Neural progenitor cell (in vitro differentiated cells): ENCODE data around the gene HIP1R. TPM values are rescaled to one million over a fixed set of nuclear protein-coding genes. Genes with fewer than 3 reads are reported as not detected.

ENCODE experiments used
- DNase-seq: peaks from one replicate; pipeline ENCODE4 v3.0.0-alpha.2; 2016; ENCODE audit warnings: low spot score
- H2AFZ ChIP-seq: fragments of 200-600 bp; sonication (generic); replicated peaks from 2 replicates; pipeline ENCODE4 v1.6.1; 2016; ENCODE audit warnings: antibody characterized with exemption
- H3F3A ChIP-seq: fragments of 200-600 bp; sonication (generic); 2 replicates; pipeline ENCODE4 v1.6.1; 2016; ENCODE audit warnings: antibody characterized with exemption, low read depth
- H3K27ac ChIP-seq: fragments of 200-600 bp; sonication (generic); 2 replicates; pipeline ENCODE4 v1.5.1; 2016; ENCODE audit warnings: mild to moderate bottlenecking
- H3K27me3 ChIP-seq: fragments of 200-600 bp; sonication (generic); 2 replicates; pipeline ENCODE4 v1.6.1; 2016; ENCODE audit warnings: mild to moderate bottlenecking, moderate library complexity
- H3K36me3 ChIP-seq: fragments of 200-600 bp; sonication (generic); 2 replicates; pipeline ENCODE4 v1.5.1; 2016
- H3K4me1 ChIP-seq: fragments of 200-600 bp; sonication (generic); 2 replicates; pipeline ENCODE4 v1.6.1; 2016; ENCODE audit warnings: mixed run types
- H3K4me2 ChIP-seq: fragments of 200-600 bp; sonication (generic); 2 replicates; pipeline ENCODE4 v1.6.1; 2016
- H3K4me3 ChIP-seq: fragments of 200-600 bp; sonication (generic); 2 replicates; pipeline ENCODE4 v1.5.1; 2016
- H3K79me2 ChIP-seq: fragments of 200-600 bp; sonication (generic); 2 replicates; pipeline ENCODE4 v1.6.1; 2016; ENCODE audit warnings: low read depth
- H3K9ac ChIP-seq: fragments of 200-600 bp; sonication (generic); 2 replicates; pipeline ENCODE4 v1.6.1; 2016
- H3K9me3 ChIP-seq: fragments of 200-600 bp; sonication (generic); 2 replicates; pipeline ENCODE4 v1.5.1; 2016; ENCODE audit warnings: low read depth
- H4K20me1 ChIP-seq: fragments of 200-600 bp; sonication (generic); 2 replicates; pipeline ENCODE4 v1.6.1; 2016; ENCODE audit warnings: low read depth
- H3K27ac Mint-ChIP-seq: 3 replicates; pipeline ENCODE4 v1.8.0; 2021; ENCODE audit warnings: mixed read lengths
- H3K27me3 Mint-ChIP-seq: 2 replicates; pipeline ENCODE4 v1.8.0; 2022; ENCODE audit warnings: low read depth, mild to moderate bottlenecking, inconsistent platforms, moderate library complexity, mixed read lengths; ENCODE audit not compliant: insufficient read depth
- H3K36me3 Mint-ChIP-seq: 3 replicates; pipeline ENCODE4 v1.8.0; 2021; ENCODE audit warnings: mixed read lengths
- H3K4me1 Mint-ChIP-seq: 3 replicates; pipeline ENCODE4 v1.8.0; 2021; ENCODE audit warnings: mixed read lengths
- H3K4me3 Mint-ChIP-seq: 3 replicates; pipeline ENCODE4 v1.8.0; 2021; ENCODE audit warnings: mild to moderate bottlenecking, moderate library complexity, mixed read lengths
- H3K9me3 Mint-ChIP-seq: 3 replicates; pipeline ENCODE4 v1.8.0; 2020; ENCODE audit warnings: mixed read lengths
- EZH2 ChIP-seq: fragments of 200-600 bp; sonication (generic); IDR thresholded peaks from 2 replicates; pipeline ENCODE4 v1.6.1; 2017; ENCODE audit warnings: antibody characterized with exemption, mild to moderate bottlenecking, moderate library complexity
- EZH2phosphoT487 ChIP-seq: fragments of 200-600 bp; sonication (generic); IDR thresholded peaks from 2 replicates; pipeline ENCODE4 v1.6.1; 2017; ENCODE audit warnings: antibody characterized with exemption
- total RNA-seq: library from RNA; depleted of rRNA; stranded (reverse); fragments of >200 nt; gene quantifications from 2 replicates; pipeline ENCODE4 v1.2.3, GENCODE V29; 2015; ENCODE audit warnings: low replicate concordance
- TF ChIP-seq, protein P1 (sequence below): fragments of 200-600 bp; sonication (generic); IDR thresholded peaks from 2 replicates; pipeline ENCODE4 v1.5.1; 2017; ENCODE audit warnings: antibody characterized with exemption, mild to moderate bottlenecking

HIP1R gene
- total RNA-seq, 1 donor from 2014 or later: 19.3 TPM

- H3K4me3 ChIP-seq: peak overlapping the region; percentile 90
- Mint-ChIP-seq H3K36me3 (peaks cover 7% of the 10 kb centered on the region), H3K4me3 (peak overlapping the region; percentile 94), H3K27me3 (peaks cover 8% of the 10 kb centered on the region), H3K4me1 (peaks cover 40% of the 10 kb centered on the region), H3K9me3 (no peaks in the 10 kb centered on the region), H3K27ac (no peak overlapping the region)
- H3K9ac ChIP-seq: no peak overlapping the region
- H3K36me3 ChIP-seq: no peaks in the 10 kb centered on the region
- peaks cover 29% of the 10 kb centered on the region for H3F3A ChIP-seq
- TF ChIP-seq EZH2phosphoT487 (peak; percentile 74), EZH2 (peak; percentile 86)
- TF ChIP-seq, protein P1, sequence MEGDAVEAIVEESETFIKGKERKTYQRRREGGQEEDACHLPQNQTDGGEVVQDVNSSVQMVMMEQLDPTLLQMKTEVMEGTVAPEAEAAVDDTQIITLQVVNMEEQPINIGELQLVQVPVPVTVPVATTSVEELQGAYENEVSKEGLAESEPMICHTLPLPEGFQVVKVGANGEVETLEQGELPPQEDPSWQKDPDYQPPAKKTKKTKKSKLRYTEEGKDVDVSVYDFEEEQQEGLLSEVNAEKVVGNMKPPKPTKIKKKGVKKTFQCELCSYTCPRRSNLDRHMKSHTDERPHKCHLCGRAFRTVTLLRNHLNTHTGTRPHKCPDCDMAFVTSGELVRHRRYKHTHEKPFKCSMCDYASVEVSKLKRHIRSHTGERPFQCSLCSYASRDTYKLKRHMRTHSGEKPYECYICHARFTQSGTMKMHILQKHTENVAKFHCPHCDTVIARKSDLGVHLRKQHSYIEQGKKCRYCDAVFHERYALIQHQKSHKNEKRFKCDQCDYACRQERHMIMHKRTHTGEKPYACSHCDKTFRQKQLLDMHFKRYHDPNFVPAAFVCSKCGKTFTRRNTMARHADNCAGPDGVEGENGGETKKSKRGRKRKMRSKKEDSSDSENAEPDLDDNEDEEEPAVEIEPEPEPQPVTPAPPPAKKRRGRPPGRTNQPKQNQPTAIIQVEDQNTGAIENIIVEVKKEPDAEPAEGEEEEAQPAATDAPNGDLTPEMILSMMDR: no peak
- H3K4me2 ChIP-seq: peak overlapping the region; percentile 96
- H3K27ac ChIP-seq: no peak overlapping the region
- no peaks in the 10 kb centered on the region for H3K9me3 ChIP-seq
- peaks cover 14% of the 10 kb centered on the region for H3K4me1 ChIP-seq
- peaks cover 26% of the 10 kb centered on the region for H4K20me1 ChIP-seq
- H2AFZ ChIP-seq: peak overlapping the region; percentile 21
- DNase-seq: peak; percentile 48
- no peaks in the 10 kb centered on the region for H3K79me2 ChIP-seq
- peaks cover 55% of the 10 kb centered on the region for H3K27me3 ChIP-seq
Observed at GRCh38 chr12:122836027-122836921, 1.0 kb downstream of the HIP1R start.

- Mint-ChIP-seq H3K27me3 (peaks cover 8% of the 10 kb centered on the region), H3K27ac (no peak overlapping the region)
Observed at GRCh38 chr12:122837306-122838265, 2.3 kb downstream of the HIP1R start.

GRCh38 chr12:122838841-122839240 is 3.6 kb downstream of the HIP1R start:
- H3K4me3 Mint-ChIP-seq: peak overlapping the region; percentile 28
- no peak overlapping the region for H3K27ac Mint-ChIP-seq
- TF ChIP-seq, protein P1: no peak
- no peak for TF ChIP-seq EZH2phosphoT487
- TF ChIP-seq EZH2: no peak
- H3F3A ChIP-seq: peaks cover 25% of the 10 kb centered on the region
- H3K4me3 ChIP-seq: no peak overlapping the region
- peaks cover 7% of the 10 kb centered on the region for H3K27me3 Mint-ChIP-seq
- peaks cover 44% of the 10 kb centered on the region for H3K27me3 ChIP-seq
- no peaks in the 10 kb centered on the region for H3K9me3 ChIP-seq
- H3K36me3 ChIP-seq: no peaks in the 10 kb centered on the region
- H3K4me1 ChIP-seq: peaks cover 14% of the 10 kb centered on the region
- H3K4me1 Mint-ChIP-seq: peaks cover 51% of the 10 kb centered on the region
- H3K27ac ChIP-seq: no peak overlapping the region
- H3K79me2 ChIP-seq: no peaks in the 10 kb centered on the region
- H3K36me3 Mint-ChIP-seq: peaks cover 7% of the 10 kb centered on the region
- no peak overlapping the region for H2AFZ ChIP-seq
- H4K20me1 ChIP-seq: peaks cover 48% of the 10 kb centered on the region
- no peak for DNase-seq
- H3K4me2 ChIP-seq: no peak overlapping the region
- H3K9ac ChIP-seq: no peak overlapping the region
- no peaks in the 10 kb centered on the region for H3K9me3 Mint-ChIP-seq

More at GRCh38 chr12:122837306-122838265, 2.3 kb downstream of the HIP1R start:
- no peaks in the 10 kb centered on the region for H3K9me3 Mint-ChIP-seq
- H3K9ac ChIP-seq: no peak overlapping the region
- H3K4me3 Mint-ChIP-seq: peak overlapping the region; percentile 72
- H3K4me1 ChIP-seq: peaks cover 14% of the 10 kb centered on the region
- TF ChIP-seq EZH2: no peak
- no peak for TF ChIP-seq EZH2phosphoT487
- no peak overlapping the region for H2AFZ ChIP-seq
- H3K36me3 Mint-ChIP-seq: peaks cover 7% of the 10 kb centered on the region
- DNase-seq: no peak
- no peaks in the 10 kb centered on the region for H3K9me3 ChIP-seq
- H3K36me3 ChIP-seq: no peaks in the 10 kb centered on the region
- H3K4me1 Mint-ChIP-seq: peaks cover 52% of the 10 kb centered on the region
- peaks cover 55% of the 10 kb centered on the region for H3K27me3 ChIP-seq
- H3K27ac ChIP-seq: no peak overlapping the region
- no peaks in the 10 kb centered on the region for H3K79me2 ChIP-seq
- H3K4me3 ChIP-seq: no peak overlapping the region
- peaks cover 36% of the 10 kb centered on the region for H4K20me1 ChIP-seq
- H3K4me2 ChIP-seq: no peak overlapping the region
- H3F3A ChIP-seq: peaks cover 29% of the 10 kb centered on the region
